Neural progenitor cell (in vitro differentiated cells): Measurements from ENCODE around the gene MGME1. TPM values are rescaled to one million over a fixed set of nuclear protein-coding genes. Genes with fewer than 3 reads are reported as not detected.

Experiments used
- DNase-seq: peaks from one replicate; pipeline ENCODE4 v3.0.0-alpha.2; 2016; ENCODE audit warnings: low spot score
- H2AFZ ChIP-seq: fragments of 200-600 bp; sonication (generic); replicated peaks from 2 replicates; pipeline ENCODE4 v1.6.1; 2016; ENCODE audit warnings: antibody characterized with exemption
- H3F3A ChIP-seq: fragments of 200-600 bp; sonication (generic); 2 replicates; pipeline ENCODE4 v1.6.1; 2016; ENCODE audit warnings: antibody characterized with exemption, low read depth
- H3K27ac ChIP-seq: fragments of 200-600 bp; sonication (generic); 2 replicates; pipeline ENCODE4 v1.5.1; 2016; ENCODE audit warnings: mild to moderate bottlenecking
- H3K27me3 ChIP-seq: fragments of 200-600 bp; sonication (generic); 2 replicates; pipeline ENCODE4 v1.6.1; 2016; ENCODE audit warnings: mild to moderate bottlenecking, moderate library complexity
- H3K36me3 ChIP-seq: fragments of 200-600 bp; sonication (generic); 2 replicates; pipeline ENCODE4 v1.5.1; 2016
- H3K4me1 ChIP-seq: fragments of 200-600 bp; sonication (generic); 2 replicates; pipeline ENCODE4 v1.6.1; 2016; ENCODE audit warnings: mixed run types
- H3K4me2 ChIP-seq: fragments of 200-600 bp; sonication (generic); 2 replicates; pipeline ENCODE4 v1.6.1; 2016
- H3K4me3 ChIP-seq: fragments of 200-600 bp; sonication (generic); 2 replicates; pipeline ENCODE4 v1.5.1; 2016
- H3K79me2 ChIP-seq: fragments of 200-600 bp; sonication (generic); 2 replicates; pipeline ENCODE4 v1.6.1; 2016; ENCODE audit warnings: low read depth
- H3K9ac ChIP-seq: fragments of 200-600 bp; sonication (generic); 2 replicates; pipeline ENCODE4 v1.6.1; 2016
- H3K9me3 ChIP-seq: fragments of 200-600 bp; sonication (generic); 2 replicates; pipeline ENCODE4 v1.5.1; 2016; ENCODE audit warnings: low read depth
- H4K20me1 ChIP-seq: fragments of 200-600 bp; sonication (generic); 2 replicates; pipeline ENCODE4 v1.6.1; 2016; ENCODE audit warnings: low read depth
- H3K27ac Mint-ChIP-seq: 3 replicates; pipeline ENCODE4 v1.8.0; 2021; ENCODE audit warnings: mixed read lengths
- H3K27me3 Mint-ChIP-seq: 2 replicates; pipeline ENCODE4 v1.8.0; 2022; ENCODE audit warnings: low read depth, mild to moderate bottlenecking, inconsistent platforms, moderate library complexity, mixed read lengths; ENCODE audit not compliant: insufficient read depth
- H3K36me3 Mint-ChIP-seq: 3 replicates; pipeline ENCODE4 v1.8.0; 2021; ENCODE audit warnings: mixed read lengths
- H3K4me1 Mint-ChIP-seq: 3 replicates; pipeline ENCODE4 v1.8.0; 2021; ENCODE audit warnings: mixed read lengths
- H3K4me3 Mint-ChIP-seq: 3 replicates; pipeline ENCODE4 v1.8.0; 2021; ENCODE audit warnings: mild to moderate bottlenecking, moderate library complexity, mixed read lengths
- H3K9me3 Mint-ChIP-seq: 3 replicates; pipeline ENCODE4 v1.8.0; 2020; ENCODE audit warnings: mixed read lengths
- EZH2 ChIP-seq: fragments of 200-600 bp; sonication (generic); IDR thresholded peaks from 2 replicates; pipeline ENCODE4 v1.6.1; 2017; ENCODE audit warnings: antibody characterized with exemption, mild to moderate bottlenecking, moderate library complexity
- EZH2phosphoT487 ChIP-seq: fragments of 200-600 bp; sonication (generic); IDR thresholded peaks from 2 replicates; pipeline ENCODE4 v1.6.1; 2017; ENCODE audit warnings: antibody characterized with exemption
- total RNA-seq: library from RNA; depleted of rRNA; stranded (reverse); fragments of >200 nt; gene quantifications from 2 replicates; pipeline ENCODE4 v1.2.3, GENCODE V29; 2015; ENCODE audit warnings: low replicate concordance
- TF ChIP-seq, protein P1 (sequence below): fragments of 200-600 bp; sonication (generic); IDR thresholded peaks from 2 replicates; pipeline ENCODE4 v1.5.1; 2017; ENCODE audit warnings: antibody characterized with exemption, mild to moderate bottlenecking

The MGME1 gene
- total RNA-seq, 1 donor from 2014 or later = 87.2 TPM

DNA sequence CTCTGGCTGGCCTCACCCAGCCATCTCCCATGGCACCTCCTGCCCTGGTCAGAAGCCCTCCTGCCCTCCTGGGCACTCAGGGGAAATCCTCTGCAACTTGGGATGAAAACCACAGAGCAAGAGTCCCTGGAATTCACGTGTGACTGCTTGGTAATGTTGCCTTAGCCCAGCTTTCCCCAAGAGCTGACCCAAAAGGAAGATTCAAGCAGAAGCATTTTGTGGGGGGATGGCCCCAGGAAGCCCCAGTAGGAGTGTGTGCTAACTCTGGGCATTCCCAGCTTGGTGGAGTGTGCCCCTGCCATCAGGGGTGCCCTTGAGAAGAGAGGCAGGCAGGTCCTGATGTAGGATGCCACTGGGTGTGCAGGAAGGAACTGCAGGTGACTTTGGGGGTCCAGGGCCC is 35.7 kb upstream of the MGME1 start:
- peaks cover 32% of the 10 kb centered on the region for H4K20me1 ChIP-seq
- Mint-ChIP-seq H3K4me3 (peak overlapping the region; percentile 21), H3K27me3 (peaks cover 6% of the 10 kb centered on the region), H3K27ac (no peak overlapping the region), H3K9me3 (peaks cover 3% of the 10 kb centered on the region), H3K4me1 (peaks cover 38% of the 10 kb centered on the region), H3K36me3 (no peaks in the 10 kb centered on the region)
- H3F3A ChIP-seq = peaks cover 20% of the 10 kb centered on the region
- H3K9ac ChIP-seq = no peak overlapping the region
- H3K27me3 ChIP-seq = peaks cover 36% of the 10 kb centered on the region
- no peak overlapping the region for H2AFZ ChIP-seq
- TF ChIP-seq EZH2 (no peak), EZH2phosphoT487 (no peak)
- TF ChIP-seq, protein P1, sequence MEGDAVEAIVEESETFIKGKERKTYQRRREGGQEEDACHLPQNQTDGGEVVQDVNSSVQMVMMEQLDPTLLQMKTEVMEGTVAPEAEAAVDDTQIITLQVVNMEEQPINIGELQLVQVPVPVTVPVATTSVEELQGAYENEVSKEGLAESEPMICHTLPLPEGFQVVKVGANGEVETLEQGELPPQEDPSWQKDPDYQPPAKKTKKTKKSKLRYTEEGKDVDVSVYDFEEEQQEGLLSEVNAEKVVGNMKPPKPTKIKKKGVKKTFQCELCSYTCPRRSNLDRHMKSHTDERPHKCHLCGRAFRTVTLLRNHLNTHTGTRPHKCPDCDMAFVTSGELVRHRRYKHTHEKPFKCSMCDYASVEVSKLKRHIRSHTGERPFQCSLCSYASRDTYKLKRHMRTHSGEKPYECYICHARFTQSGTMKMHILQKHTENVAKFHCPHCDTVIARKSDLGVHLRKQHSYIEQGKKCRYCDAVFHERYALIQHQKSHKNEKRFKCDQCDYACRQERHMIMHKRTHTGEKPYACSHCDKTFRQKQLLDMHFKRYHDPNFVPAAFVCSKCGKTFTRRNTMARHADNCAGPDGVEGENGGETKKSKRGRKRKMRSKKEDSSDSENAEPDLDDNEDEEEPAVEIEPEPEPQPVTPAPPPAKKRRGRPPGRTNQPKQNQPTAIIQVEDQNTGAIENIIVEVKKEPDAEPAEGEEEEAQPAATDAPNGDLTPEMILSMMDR = no peak
- H3K36me3 ChIP-seq = no peaks in the 10 kb centered on the region
- H3K79me2 ChIP-seq = no peaks in the 10 kb centered on the region
- no peak overlapping the region for H3K27ac ChIP-seq
- H3K4me1 ChIP-seq = peaks cover 29% of the 10 kb centered on the region
- no peak for DNase-seq
- no peaks in the 10 kb centered on the region for H3K9me3 ChIP-seq
- H3K4me2 ChIP-seq = no peak overlapping the region
- H3K4me3 ChIP-seq = no peak overlapping the region

DNA sequence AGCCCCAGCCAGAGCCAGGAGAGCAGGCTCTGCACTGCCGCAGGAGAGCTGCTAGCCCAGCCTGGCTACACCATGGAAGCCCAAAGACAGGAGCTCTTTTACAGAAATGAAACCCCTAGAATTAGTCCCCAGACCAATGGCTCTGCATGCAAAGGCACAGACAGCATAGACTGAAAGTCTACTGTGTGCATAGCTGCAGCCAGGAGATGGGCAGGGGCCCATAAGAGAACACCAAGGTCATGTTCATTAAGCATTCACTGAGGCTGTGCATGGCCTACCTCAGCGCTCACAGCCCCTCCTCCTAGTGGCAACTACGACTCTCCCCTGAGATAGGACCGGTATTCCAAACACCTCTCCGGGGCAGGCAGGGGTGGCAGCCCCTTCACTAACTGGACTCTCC is 35.1 kb upstream of the MGME1 start:
- DNase-seq = peak; percentile 13
- peaks cover 3% of the 10 kb centered on the region for H3K9me3 Mint-ChIP-seq
- H3K27ac Mint-ChIP-seq = peak overlapping the region; percentile 83
- no peaks in the 10 kb centered on the region for H3K36me3 ChIP-seq
- H3K27ac ChIP-seq = no peak overlapping the region
- peaks cover 7% of the 10 kb centered on the region for H3K27me3 Mint-ChIP-seq
- H3F3A ChIP-seq = peaks cover 26% of the 10 kb centered on the region
- peak overlapping the region; percentile 62 for H3K4me2 ChIP-seq
- TF ChIP-seq EZH2phosphoT487 = no peak
- TF ChIP-seq, protein P1 = no peak
- no peak for TF ChIP-seq EZH2
- peaks cover 38% of the 10 kb centered on the region for H3K4me1 Mint-ChIP-seq
- H3K4me3 Mint-ChIP-seq = no peak overlapping the region
- H4K20me1 ChIP-seq = peaks cover 38% of the 10 kb centered on the region
- H3K36me3 Mint-ChIP-seq = no peaks in the 10 kb centered on the region
- H3K9ac ChIP-seq = no peak overlapping the region
- H3K27me3 ChIP-seq = peaks cover 36% of the 10 kb centered on the region
- H3K9me3 ChIP-seq = no peaks in the 10 kb centered on the region
- H2AFZ ChIP-seq = no peak overlapping the region
- peaks cover 35% of the 10 kb centered on the region for H3K4me1 ChIP-seq
- no peak overlapping the region for H3K4me3 ChIP-seq
- H3K79me2 ChIP-seq = no peaks in the 10 kb centered on the region

DNA sequence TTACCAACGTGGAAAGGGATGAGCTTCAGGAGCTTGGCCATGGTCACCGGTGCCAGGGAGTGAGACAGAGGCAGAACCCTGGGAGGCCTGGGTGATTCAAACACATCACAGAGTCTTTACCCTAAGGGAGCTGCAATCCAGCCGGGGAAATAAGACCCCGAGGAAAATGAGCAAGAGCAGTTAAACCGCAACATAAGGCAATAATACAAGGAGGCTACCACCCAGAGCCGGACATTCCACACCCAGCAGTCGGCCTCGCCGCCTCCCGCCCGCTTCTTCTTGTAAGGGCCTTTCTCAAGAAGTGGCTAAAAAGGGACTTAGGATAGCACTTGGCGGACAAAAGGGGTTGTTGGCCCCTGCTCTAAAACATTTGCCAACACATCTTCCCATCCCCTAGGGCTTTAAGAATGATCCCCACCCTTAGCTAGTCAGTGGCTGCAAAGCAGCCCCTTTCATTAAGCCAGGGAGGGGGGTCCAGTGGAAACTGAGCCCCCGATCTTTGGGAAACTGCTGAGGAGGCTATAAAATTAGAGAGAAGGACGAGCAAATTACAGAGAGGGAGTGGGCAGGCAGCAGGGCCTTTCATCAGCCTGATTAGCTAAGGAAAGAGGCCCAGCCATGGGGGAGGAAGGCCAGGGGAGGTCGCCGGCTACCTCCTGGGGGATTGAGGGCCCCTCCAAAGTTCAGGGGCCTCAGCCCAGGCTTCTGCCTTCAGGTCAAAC is 34.5 kb upstream of the MGME1 start:
- Histone ChIP-seq H3K27me3 (peaks cover 36% of the 10 kb centered on the region), H3K79me2 (no peaks in the 10 kb centered on the region), H3F3A (peaks cover 29% of the 10 kb centered on the region), H3K36me3 (no peaks in the 10 kb centered on the region), H3K27ac (peak overlapping the region; percentile 22), H3K9ac (no peak overlapping the region), H3K4me1 (peaks cover 39% of the 10 kb centered on the region), H2AFZ (no peak overlapping the region), H3K4me2 (peak overlapping the region; percentile 62), H3K9me3 (no peaks in the 10 kb centered on the region), H3K4me3 (peak overlapping the region; percentile 10), H4K20me1 (peaks cover 42% of the 10 kb centered on the region)
- peaks cover 41% of the 10 kb centered on the region for H3K4me1 Mint-ChIP-seq
- peak; percentile 78 for DNase-seq
- no peaks in the 10 kb centered on the region for H3K36me3 Mint-ChIP-seq
- H3K4me3 Mint-ChIP-seq = no peak overlapping the region
- peaks cover 3% of the 10 kb centered on the region for H3K9me3 Mint-ChIP-seq
- peak overlapping the region; percentile 83 for H3K27ac Mint-ChIP-seq
- no peak for TF ChIP-seq EZH2phosphoT487
- H3K27me3 Mint-ChIP-seq = peaks cover 7% of the 10 kb centered on the region

DNA sequence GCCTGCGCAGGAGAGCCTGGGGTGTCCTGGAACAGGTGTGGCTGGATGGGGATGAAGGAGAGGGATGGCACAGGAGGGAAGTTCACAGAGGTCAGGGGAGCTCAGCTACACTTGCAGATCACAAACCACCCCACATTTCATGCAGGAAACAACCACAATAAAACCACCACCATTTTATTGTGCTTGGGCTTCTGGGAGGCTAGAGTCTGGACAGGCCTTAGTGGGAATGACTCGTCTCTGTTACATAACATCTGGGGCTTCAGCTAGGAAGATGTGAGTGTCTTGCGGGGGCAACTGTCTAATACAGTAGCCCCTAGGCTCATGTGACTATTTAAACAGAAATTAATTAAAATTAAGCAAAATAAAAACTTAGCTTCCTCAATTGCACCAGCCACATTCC is 33.6 kb upstream of the MGME1 start:
- H3K27ac ChIP-seq = no peak overlapping the region
- H3K27me3 Mint-ChIP-seq = peaks cover 7% of the 10 kb centered on the region
- no peaks in the 10 kb centered on the region for H3K36me3 ChIP-seq
- H2AFZ ChIP-seq = no peak overlapping the region
- H3K9me3 Mint-ChIP-seq = peaks cover 3% of the 10 kb centered on the region
- H3F3A ChIP-seq = peaks cover 38% of the 10 kb centered on the region
- H3K9ac ChIP-seq = no peak overlapping the region
- no peaks in the 10 kb centered on the region for H3K36me3 Mint-ChIP-seq
- no peak overlapping the region for H3K27ac Mint-ChIP-seq
- TF ChIP-seq, protein P1 = no peak
- TF ChIP-seq EZH2phosphoT487 = no peak
- no peak for TF ChIP-seq EZH2
- H3K79me2 ChIP-seq = no peaks in the 10 kb centered on the region
- H3K9me3 ChIP-seq = no peaks in the 10 kb centered on the region
- peaks cover 47% of the 10 kb centered on the region for H3K4me1 Mint-ChIP-seq
- no peak overlapping the region for H3K4me3 Mint-ChIP-seq
- peaks cover 50% of the 10 kb centered on the region for H4K20me1 ChIP-seq
- H3K4me3 ChIP-seq = no peak overlapping the region
- H3K4me1 ChIP-seq = peaks cover 43% of the 10 kb centered on the region
- peaks cover 36% of the 10 kb centered on the region for H3K27me3 ChIP-seq
- no peak overlapping the region for H3K4me2 ChIP-seq
- DNase-seq = no peak
